Epithelial cell of proximal tubule (primary cell): ENCODE results near the gene WNT3. TPM values are rescaled to one million over a fixed set of nuclear protein-coding genes. Genes with fewer than 3 reads are reported as not detected.
A peak's percentile ranks its signal among the peaks of the same experiment; 100 is the strongest.
"Not testable (repeated sequence)": the region's sequence is repeated elsewhere in the genome, so short reads cannot be mapped to it uniquely, and the experiment has no call there.

Experiments
- DNase-seq: peaks from one replicate; pipeline ENCODE4 v3.0.0-alpha.2; 2011; ENCODE audit warnings: low read depth
- H3K4me3 ChIP-seq: 2 replicates; pipeline ENCODE4 v1.5.1; 2011; ENCODE audit warnings: low read depth, mild to moderate bottlenecking, low read length
- total RNA-seq: library from RNA; depleted of rRNA; stranded (reverse); fragments of >200 nt; gene quantifications from 2 replicates; pipeline ENCODE4 v1.2.3, GENCODE V29; 2015
- TF ChIP-seq, protein P1 (sequence below): conservative IDR thresholded peaks from 2 replicates; pipeline ENCODE4 v1.5.1; 2012; ENCODE audit warnings: low read depth, mild to moderate bottlenecking, low read length

WNT3 gene
- total RNA-seq, 1 donor from 2014 or later = 1.6 TPM

- peak overlapping the region; percentile 14 for H3K4me3 ChIP-seq
- DNase-seq = no peak
- TF ChIP-seq, protein P1, sequence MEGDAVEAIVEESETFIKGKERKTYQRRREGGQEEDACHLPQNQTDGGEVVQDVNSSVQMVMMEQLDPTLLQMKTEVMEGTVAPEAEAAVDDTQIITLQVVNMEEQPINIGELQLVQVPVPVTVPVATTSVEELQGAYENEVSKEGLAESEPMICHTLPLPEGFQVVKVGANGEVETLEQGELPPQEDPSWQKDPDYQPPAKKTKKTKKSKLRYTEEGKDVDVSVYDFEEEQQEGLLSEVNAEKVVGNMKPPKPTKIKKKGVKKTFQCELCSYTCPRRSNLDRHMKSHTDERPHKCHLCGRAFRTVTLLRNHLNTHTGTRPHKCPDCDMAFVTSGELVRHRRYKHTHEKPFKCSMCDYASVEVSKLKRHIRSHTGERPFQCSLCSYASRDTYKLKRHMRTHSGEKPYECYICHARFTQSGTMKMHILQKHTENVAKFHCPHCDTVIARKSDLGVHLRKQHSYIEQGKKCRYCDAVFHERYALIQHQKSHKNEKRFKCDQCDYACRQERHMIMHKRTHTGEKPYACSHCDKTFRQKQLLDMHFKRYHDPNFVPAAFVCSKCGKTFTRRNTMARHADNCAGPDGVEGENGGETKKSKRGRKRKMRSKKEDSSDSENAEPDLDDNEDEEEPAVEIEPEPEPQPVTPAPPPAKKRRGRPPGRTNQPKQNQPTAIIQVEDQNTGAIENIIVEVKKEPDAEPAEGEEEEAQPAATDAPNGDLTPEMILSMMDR = no peak
Observed at GRCh38 chr17:46850688-46851028, 32.2 kb upstream of the WNT3 start.

- TF ChIP-seq, protein P1 = no peak
- no peak for DNase-seq
- H3K4me3 ChIP-seq = no peak overlapping the region
Observed at GRCh38 chr17:46848534-46848933, 30.0 kb upstream of the WNT3 start.

DNA sequence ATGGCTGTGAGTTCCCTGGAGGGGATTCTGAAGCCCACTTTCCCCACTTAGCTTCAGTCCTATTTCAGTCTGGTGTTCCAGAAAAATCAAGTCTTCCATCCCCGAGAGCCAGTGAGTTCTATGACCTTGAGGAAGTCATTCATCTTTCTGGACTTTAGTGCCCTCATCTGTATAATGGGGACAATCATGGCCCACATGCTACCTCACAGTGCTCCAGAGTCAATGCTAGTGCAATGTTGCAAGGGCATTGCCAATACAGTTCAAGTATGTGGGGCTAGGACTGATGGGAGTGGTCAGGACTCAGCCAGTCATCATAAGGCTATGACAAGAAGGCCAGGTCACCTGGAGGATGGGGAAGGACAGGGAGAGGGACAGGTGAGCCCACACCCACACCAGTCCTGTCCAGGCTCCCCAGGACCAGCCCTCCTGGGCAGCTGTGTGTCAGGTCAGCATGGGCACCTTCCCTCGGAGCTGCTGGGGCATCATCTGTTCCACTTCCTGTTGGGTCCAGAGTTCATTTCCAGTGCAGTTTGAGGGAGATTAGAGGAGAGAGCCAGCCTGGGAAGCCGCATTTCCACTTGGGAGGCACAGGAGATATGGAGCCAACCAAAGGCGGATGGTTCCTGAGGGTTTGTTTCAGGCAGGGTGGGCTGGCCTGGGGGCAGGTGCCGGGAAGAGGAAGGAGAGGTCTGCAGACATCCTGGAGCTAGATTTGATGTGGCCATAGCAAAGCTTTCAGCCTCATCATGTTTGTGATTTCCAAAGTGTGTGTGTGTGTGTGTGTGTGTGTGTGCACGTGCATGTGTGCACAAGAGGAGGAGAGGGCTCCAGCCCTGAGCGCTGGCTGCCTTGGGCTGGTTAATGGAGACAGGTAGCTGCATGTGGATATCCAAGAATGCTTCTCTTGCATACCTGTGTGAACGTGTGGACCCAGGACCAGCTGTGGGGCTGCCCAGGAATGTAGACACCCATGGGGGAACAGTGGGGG, 29.0 kb upstream of the WNT3 start:
- H3K4me3 ChIP-seq = no peak overlapping the region
- TF ChIP-seq, protein P1 = no peak
- no peak for DNase-seq

- TF ChIP-seq, protein P1 = peak; percentile 66
- no peak for DNase-seq
- no peak overlapping the region for H3K4me3 ChIP-seq
Observed at GRCh38 chr17:46842835-46843234, 24.3 kb upstream of the WNT3 start.

DNA sequence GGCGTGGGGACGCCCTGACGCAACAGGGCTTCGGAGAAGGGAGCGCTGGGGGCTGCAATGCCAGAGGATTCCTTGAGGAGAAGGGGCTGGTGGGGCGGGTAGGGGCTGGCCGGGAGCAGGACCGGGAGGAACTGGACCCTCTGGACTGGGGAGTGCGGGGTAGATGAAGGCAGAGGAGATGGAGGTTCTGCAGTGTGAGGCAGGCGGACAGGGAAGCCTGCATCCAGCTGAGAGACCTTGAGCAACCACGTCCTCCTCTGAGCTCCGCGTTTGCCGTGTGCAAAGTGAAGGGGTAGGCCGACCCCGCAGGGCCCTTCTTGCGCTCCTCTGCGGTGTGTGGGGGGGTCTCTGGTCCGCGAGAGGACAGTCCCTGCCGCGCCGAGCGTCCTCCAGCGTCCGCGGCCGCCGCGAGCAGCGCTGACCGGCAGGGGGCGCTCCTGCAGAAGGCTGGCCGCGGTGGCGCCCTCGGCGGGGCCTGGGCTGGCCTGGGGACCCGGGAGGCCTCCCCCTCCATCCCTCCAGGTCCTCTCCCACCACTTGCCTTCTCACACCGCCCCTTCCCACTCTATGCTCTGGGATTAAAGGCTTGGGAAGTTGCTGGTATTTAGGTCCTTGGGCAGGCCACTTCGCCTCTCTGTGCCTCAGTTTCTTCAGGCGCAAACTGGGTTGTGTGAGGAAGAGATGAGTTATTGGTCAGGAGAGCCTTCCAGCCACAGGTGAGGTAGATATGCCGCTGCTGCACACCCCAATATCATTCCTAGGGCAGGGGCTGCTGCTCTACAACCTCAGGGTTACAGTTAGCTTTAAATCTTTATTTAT, 23.3 kb upstream of the WNT3 start:
- no peak for DNase-seq
- TF ChIP-seq, protein P1 = peak; percentile 77
- no peak overlapping the region for H3K4me3 ChIP-seq

DNA sequence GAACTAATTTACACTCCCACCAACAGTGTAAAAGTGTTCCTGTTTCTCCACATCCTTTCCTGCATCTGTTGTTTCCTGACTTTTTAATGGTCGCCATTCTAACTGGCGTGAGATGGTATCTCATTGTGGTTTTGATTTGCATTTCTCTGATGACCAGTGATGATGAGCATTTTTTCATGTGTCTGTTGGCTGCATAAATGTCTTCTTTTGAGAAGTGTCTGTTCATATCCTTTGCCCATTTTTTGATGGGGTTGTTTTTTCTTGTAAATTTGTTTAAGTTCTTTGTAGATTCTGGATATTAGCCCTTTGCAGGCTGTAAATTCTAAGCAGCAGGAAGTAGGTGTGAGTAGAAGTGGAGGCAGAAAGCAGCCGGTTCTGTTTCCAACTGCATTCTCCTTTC, 22.1 kb upstream of the WNT3 start:
- H3K4me3 ChIP-seq, DNase-seq: not testable (repeated sequence)

DNA sequence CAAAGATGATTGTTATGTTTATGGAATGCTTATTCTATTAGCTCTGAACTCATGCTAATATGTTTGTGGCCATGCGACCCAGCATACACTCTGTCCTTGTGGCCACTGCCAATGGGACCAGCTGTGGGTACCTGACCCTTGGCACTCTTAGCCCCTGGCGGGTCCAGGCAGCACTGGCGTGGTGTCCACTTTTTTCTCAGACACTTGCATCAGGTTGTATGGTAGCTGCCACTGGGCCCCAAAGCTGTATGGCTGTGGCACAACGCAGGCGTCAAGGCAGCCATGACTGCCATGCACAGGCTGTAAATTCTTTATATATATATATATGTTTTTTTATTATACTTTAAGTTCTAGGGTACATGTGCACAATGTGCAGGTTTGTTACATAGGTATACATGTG, 20.7 kb upstream of the WNT3 start:
- no peak overlapping the region for H3K4me3 ChIP-seq
- TF ChIP-seq, protein P1 = no peak
- no peak for DNase-seq
